Measurements from ENCODE around the gene DCAF10.
"Not testable (repeated sequence)": the region's sequence is repeated elsewhere in the genome, so short reads cannot be mapped to it uniquely, and the experiment has no call there.

The DCAF10 gene

DNA sequence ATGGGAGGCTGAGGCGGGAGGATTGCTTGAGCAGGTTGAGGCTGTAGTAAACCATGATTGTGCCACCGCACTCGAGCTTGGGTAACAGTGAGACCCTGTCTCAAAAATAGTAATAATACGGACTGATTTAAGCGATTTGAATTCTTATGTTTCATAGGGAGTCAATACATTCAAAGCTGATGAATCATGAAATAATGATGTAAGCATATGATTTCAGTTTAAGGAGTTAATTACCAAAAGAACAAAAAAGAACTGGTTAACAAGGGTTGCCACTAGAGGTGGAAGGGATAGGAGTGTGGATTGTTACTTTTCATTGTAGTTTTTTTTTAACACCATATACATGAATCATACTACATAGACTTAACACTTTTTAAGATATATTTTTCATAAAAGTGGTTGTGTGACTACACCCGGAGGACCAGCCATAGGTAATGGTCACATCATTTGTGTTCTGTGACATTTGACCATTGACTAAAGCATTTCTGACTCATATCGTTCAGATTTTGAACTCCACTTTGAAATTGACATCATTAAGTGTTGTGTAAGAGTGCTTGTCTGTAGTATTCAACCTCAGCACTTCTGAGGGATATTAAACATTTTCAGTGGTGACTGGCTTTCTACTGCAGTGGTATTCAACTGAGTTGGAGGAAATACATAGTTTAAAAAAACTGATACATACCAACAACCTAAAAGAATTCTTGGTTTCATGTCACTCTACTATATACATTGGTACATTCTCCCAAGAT is 40.0 kb upstream of the DCAF10 start:
- H3K4me3 ChIP-seq (ENCODE audit: low read depth, low read length): no peak overlapping the region
- TF ChIP-seq, protein P1, sequence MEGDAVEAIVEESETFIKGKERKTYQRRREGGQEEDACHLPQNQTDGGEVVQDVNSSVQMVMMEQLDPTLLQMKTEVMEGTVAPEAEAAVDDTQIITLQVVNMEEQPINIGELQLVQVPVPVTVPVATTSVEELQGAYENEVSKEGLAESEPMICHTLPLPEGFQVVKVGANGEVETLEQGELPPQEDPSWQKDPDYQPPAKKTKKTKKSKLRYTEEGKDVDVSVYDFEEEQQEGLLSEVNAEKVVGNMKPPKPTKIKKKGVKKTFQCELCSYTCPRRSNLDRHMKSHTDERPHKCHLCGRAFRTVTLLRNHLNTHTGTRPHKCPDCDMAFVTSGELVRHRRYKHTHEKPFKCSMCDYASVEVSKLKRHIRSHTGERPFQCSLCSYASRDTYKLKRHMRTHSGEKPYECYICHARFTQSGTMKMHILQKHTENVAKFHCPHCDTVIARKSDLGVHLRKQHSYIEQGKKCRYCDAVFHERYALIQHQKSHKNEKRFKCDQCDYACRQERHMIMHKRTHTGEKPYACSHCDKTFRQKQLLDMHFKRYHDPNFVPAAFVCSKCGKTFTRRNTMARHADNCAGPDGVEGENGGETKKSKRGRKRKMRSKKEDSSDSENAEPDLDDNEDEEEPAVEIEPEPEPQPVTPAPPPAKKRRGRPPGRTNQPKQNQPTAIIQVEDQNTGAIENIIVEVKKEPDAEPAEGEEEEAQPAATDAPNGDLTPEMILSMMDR (IDR thresholded peaks at IDR 0.05; ENCODE audit: low read depth, low read length): no peak

DNA sequence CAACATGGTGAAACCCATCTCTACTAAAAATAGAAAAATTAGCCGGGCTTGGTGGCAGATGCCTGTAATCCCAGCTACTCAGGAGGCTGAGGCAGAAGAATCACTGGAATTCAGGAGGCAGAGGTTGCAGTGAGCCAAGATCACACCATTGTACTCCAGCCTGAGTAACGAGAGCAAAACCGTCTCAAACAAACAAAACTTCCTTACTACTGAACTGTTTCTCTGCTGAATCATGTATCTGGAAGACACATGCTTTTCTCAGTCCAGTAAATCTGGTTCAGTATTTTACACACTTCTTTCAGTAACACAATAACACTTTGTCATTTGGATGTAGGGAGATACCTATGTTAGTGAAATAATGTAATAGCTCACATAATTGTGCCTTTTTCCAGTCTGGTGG is 39.1 kb upstream of the DCAF10 start:
- TF ChIP-seq, protein P1 (IDR thresholded peaks at IDR 0.05; ENCODE audit: low read depth, low read length): no peak

DNA sequence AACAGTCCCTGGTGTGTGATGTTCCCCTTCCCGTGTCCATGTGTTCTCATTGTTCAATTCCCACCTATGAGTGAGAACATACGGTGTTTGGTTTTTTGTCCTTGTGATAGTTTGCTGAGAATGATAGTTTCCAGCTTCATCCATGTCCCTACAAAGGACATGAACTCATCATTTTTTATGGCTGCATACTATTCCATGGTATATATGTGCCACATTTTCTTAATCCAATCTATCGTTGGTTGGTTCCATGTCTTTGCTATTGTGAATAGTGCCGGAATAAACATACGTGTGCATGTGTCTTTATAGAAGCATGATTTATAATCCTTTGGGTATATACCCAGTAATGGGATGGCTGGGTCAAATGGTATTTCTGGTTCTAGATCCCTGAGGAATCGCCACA is 35.3 kb upstream of the DCAF10 start:
- H3K4me3 ChIP-seq (ENCODE audit: low read depth, low read length): not testable (repeated sequence)

More for the DNA sequence above, 39.1 kb upstream of the DCAF10 start:
- H3K4me3 ChIP-seq (ENCODE audit: low read depth, low read length): no peak overlapping the region

DNA sequence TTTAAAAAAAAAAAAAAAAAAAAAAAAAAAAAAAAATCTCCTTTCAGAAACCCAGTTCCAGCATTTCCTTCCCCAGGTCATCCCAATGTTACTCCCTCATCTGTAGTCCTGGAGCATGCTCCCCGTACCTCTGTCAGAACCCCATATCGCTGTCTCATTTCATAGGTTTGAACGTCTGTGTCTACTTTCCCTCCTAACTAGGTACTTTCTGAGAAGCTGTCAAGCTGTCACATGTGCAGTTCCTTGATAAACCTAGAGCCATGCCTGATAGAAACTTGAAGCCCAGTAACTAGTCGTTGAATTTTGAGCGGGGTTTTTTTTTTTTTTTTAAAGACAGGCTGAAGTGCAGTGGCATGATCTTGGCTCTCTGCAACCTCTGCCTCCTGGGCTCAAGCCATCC is 31.3 kb upstream of the DCAF10 start:
- TF ChIP-seq, protein P1 (IDR thresholded peaks at IDR 0.05; ENCODE audit: low read depth, low read length): no peak
- no peak overlapping the region for H3K4me3 ChIP-seq (ENCODE audit: low read depth, low read length)

- no peak overlapping the region for H3K4me3 ChIP-seq (ENCODE audit: low read depth, low read length)
- TF ChIP-seq, protein P1 (IDR thresholded peaks at IDR 0.05; ENCODE audit: low read depth, low read length): no peak
Measured at GRCh38 chr9:37769995-37770394, 30.6 kb upstream of the DCAF10 start.

DNA sequence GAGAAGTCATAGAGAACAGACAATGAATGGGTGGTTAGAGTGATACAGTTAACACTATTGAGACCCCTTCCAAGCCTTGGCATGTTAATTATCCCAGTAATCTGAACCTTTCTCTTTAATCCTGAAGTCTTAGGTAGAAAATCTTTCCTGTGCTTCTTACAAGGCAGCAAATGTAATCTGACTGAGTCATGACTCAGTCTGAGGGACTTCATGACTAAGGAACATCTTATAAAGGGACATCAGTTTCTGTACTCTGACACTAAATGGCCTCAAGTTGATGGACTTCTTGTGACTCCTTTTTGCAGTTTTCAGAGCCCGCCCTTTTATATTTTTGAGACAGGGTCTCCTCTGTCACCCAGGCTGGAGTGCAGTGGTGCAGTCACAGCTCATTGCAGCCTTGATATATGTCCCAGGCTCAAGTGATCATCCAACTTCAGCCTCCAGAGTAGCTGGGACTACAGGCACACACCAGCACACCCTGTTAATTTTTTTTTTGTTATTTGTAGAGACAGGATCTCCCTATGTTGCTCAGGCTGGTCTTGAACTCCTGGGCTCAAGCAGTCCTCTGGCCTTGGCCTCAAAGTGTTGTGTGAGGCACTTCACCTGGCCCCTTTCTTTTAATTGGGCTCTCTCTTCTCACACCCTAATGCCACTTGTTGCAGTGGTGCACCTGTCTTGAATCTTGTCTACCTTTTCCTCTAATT is 25.2 kb upstream of the DCAF10 start:
- TF ChIP-seq, protein P1 (IDR thresholded peaks at IDR 0.05; ENCODE audit: low read depth, low read length): no peak

DNA sequence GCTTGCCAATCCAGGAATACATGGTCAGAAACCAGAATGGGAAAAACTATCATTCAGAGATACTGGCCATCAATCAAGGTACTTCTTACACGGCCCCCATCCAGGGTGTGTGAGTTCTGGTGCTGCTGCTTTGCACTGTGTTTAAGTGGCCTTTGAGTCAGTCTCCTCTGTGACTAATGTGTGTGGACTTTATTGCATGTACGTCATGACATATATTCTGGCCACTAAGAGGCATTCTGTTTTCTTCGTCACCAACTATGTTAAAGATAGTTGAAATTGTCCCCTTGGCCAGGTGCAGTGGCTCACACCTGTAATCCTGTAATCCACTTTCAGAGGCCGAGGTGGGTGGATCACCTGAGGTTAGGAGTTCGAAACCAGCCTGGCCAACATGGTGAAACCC is 24.3 kb upstream of the DCAF10 start:
- TF ChIP-seq, protein P1 (IDR thresholded peaks at IDR 0.05; ENCODE audit: low read depth, low read length): no peak
- no peak overlapping the region for H3K4me3 ChIP-seq (ENCODE audit: low read depth, low read length)

More for the DNA sequence above, 25.2 kb upstream of the DCAF10 start:
- H3K4me3 ChIP-seq (ENCODE audit: low read depth, low read length): no peak overlapping the region
